ENCODE data around the gene OR51Q1. TPM values are rescaled to one million over a fixed set of nuclear protein-coding genes. Genes with fewer than 3 reads are reported as not detected.

The OR51Q1 gene
- total and polyA plus RNA-seq, 4 donors = not detected

DNA sequence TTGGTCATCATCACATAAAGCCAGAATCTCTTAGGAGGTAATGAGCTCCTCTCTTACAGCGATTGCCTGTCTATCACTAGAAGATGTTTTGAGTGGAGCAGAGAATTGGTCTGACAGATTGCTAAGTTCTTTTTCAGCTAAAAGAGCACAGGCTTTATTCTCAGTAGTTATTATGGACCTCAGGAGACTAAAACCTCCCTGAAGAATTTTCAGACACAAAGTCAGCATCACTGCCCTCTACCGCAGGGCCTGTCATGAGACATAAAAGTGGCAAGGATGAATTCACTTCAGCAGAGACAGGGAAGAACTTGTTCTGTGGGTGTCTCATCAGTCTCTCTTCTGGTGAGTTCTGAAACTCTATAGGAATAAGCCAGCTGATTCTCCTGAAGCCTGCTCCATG, 27.1 kb downstream of the OR51Q1 start, which contains the start of gene OR51I2 (continued):
- TF ChIP-seq, protein P1, sequence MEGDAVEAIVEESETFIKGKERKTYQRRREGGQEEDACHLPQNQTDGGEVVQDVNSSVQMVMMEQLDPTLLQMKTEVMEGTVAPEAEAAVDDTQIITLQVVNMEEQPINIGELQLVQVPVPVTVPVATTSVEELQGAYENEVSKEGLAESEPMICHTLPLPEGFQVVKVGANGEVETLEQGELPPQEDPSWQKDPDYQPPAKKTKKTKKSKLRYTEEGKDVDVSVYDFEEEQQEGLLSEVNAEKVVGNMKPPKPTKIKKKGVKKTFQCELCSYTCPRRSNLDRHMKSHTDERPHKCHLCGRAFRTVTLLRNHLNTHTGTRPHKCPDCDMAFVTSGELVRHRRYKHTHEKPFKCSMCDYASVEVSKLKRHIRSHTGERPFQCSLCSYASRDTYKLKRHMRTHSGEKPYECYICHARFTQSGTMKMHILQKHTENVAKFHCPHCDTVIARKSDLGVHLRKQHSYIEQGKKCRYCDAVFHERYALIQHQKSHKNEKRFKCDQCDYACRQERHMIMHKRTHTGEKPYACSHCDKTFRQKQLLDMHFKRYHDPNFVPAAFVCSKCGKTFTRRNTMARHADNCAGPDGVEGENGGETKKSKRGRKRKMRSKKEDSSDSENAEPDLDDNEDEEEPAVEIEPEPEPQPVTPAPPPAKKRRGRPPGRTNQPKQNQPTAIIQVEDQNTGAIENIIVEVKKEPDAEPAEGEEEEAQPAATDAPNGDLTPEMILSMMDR (IDR thresholded peaks at IDR 0.05; ENCODE audit: low read depth, low read length, missing input control) = no peak
- TF ChIP-seq, protein P2, sequence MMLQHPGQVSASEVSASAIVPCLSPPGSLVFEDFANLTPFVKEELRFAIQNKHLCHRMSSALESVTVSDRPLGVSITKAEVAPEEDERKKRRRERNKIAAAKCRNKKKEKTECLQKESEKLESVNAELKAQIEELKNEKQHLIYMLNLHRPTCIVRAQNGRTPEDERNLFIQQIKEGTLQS (IDR thresholded peaks at IDR 0.05) = no peak

DNA sequence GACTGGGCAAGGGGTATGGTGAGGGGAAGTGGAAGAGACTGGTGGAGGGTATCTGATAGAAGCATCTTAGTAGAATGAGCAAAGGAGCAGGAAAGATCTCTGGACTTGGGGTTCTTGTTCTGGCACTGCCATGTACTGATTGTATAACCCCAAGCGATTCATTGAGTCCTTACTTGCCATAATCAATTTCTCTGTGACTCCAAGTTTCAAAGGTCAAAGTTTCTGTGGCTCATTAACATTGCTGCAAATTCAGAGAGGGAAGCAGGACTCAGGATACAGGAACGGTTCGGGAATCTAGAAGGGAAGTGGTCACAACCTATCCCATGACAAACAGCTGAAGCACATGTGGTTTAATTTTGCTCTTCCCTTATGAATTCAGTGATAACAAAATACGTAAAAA, 27.5 kb downstream of the OR51Q1 start:
- 27% methylated on average over 4 of the region's 4 CpGs for WGBS
- no peak for DNase-seq (ENCODE audit: low spot score)
- Histone ChIP-seq H3K4me3 (ENCODE audit: low read depth in 1 of 3, low read length in 3 of 3) (no peak overlapping the region), H3K27ac (ENCODE audit: low read depth in 1 of 2, low read length in 2 of 2) (no peak overlapping the region), H3K9ac (ENCODE audit: low read depth in 1 of 2, low read length in 2 of 2) (no peak overlapping the region), H3K36me3 (ENCODE audit: control insufficient read depth in 4 of 4, insufficient read depth in 3 of 4, low read depth in 1 of 4, low read length in 3 of 4) (no peaks in the 10 kb centered on the region), H3K27me3 (ENCODE audit: control insufficient read depth in 4 of 4, insufficient read depth in 4 of 4, low read length in 3 of 4) (no peaks in the 10 kb centered on the region), H3K9me3 (ENCODE audit: control insufficient read depth in 4 of 4, low read length in 3 of 4) (no peaks in the 10 kb centered on the region), H3K4me1 (ENCODE audit: control insufficient read depth in 4 of 4, insufficient read depth in 4 of 4, low read length in 3 of 4) (peaks cover 0 to 10% (median 5%) of the 10 kb centered on the region in 4 donors)
- TF ChIP-seq HNF4A (conservative IDR thresholded peaks at IDR 0.05) (peak; percentile 79 to 92), FOXA2 (IDR thresholded peaks at IDR 0.05) (no peak), SP1 (IDR thresholded peaks at IDR 0.05) (peak; percentile 57), RXRA (IDR thresholded peaks at IDR 0.05) (peak; percentile 21 to 48), RAD21 (IDR thresholded peaks at IDR 0.05) (peak in 1 of 2 donors; percentile 19), HNF4G (IDR thresholded peaks at IDR 0.05) (peak; percentile 78)
- TF ChIP-seq, protein P3, sequence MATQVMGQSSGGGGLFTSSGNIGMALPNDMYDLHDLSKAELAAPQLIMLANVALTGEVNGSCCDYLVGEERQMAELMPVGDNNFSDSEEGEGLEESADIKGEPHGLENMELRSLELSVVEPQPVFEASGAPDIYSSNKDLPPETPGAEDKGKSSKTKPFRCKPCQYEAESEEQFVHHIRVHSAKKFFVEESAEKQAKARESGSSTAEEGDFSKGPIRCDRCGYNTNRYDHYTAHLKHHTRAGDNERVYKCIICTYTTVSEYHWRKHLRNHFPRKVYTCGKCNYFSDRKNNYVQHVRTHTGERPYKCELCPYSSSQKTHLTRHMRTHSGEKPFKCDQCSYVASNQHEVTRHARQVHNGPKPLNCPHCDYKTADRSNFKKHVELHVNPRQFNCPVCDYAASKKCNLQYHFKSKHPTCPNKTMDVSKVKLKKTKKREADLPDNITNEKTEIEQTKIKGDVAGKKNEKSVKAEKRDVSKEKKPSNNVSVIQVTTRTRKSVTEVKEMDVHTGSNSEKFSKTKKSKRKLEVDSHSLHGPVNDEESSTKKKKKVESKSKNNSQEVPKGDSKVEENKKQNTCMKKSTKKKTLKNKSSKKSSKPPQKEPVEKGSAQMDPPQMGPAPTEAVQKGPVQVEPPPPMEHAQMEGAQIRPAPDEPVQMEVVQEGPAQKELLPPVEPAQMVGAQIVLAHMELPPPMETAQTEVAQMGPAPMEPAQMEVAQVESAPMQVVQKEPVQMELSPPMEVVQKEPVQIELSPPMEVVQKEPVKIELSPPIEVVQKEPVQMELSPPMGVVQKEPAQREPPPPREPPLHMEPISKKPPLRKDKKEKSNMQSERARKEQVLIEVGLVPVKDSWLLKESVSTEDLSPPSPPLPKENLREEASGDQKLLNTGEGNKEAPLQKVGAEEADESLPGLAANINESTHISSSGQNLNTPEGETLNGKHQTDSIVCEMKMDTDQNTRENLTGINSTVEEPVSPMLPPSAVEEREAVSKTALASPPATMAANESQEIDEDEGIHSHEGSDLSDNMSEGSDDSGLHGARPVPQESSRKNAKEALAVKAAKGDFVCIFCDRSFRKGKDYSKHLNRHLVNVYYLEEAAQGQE (IDR thresholded peaks at IDR 0.05) = peak; percentile 26
- TF ChIP-seq, protein P2 (IDR thresholded peaks at IDR 0.05) = no peak

DNA sequence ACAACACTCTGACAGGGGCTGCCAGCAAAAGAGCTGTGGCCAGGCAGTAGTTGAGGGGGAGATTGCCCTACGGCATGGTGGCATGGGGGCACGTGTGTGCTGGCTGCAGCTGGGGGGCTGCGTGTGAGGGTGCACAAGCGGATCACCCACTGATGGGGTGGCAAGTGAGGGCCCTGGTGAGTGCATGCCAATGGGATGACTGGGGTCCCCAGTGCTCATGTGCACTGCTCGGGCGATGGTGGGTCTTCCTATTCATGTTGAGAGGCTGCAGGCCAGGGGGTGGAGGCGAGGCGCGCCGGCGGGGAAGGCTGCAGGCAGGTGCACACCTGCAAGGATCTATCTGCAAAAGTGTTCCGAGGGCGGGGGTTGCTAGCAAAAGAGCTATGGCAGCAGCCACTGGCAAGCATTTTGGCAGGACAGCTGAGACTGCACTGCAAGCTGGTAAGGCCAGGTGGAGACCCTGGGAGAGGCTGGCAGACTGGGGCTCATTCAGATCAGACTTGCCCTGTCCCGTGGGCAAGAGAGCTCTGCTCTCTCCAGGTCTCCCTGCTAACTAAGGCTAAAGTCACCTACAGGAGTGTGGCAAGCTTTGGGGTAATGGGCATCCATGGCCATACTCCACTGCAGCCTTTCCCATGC, 39.2 kb downstream of the OR51Q1 start:
- TF ChIP-seq RAD21 (IDR thresholded peaks at IDR 0.05) = no peak
- H3K27ac ChIP-seq (ENCODE audit: low read depth in 1 of 2, low read length in 2 of 2) = no peak overlapping the region
- peaks cover 0 to 3% (median 0%) of the 10 kb centered on the region in 4 donors for H3K9me3 ChIP-seq (ENCODE audit: control insufficient read depth in 4 of 4, low read length in 3 of 4)
- H3K36me3 ChIP-seq (ENCODE audit: control insufficient read depth in 4 of 4, insufficient read depth in 3 of 4, low read depth in 1 of 4, low read length in 3 of 4) = no peaks in the 10 kb centered on the region
- H3K9ac ChIP-seq (ENCODE audit: low read depth in 1 of 2, low read length in 2 of 2) = no peak overlapping the region
- no peak for DNase-seq (ENCODE audit: low spot score)
- 93% methylated on average over 14 of the region's 14 CpGs for WGBS
- H3K4me3 ChIP-seq (ENCODE audit: low read depth in 1 of 3, low read length in 3 of 3) = no peak overlapping the region
- H3K27me3 ChIP-seq (ENCODE audit: control insufficient read depth in 4 of 4, insufficient read depth in 4 of 4, low read length in 3 of 4) = peaks cover 0 to 3% (median 0%) of the 10 kb centered on the region in 4 donors
- H3K4me1 ChIP-seq (ENCODE audit: control insufficient read depth in 4 of 4, insufficient read depth in 4 of 4, low read length in 3 of 4) = no peaks in the 10 kb centered on the region
